HG02884 (cell line): ENCODE data around the gene LRIG2.
"Not testable (repeated sequence)": the region's sequence is repeated elsewhere in the genome, so short reads cannot be mapped to it uniquely, and the experiment has no call there.

Source experiments
- ATAC-seq: cut with Tn5 transposase; IDR thresholded peaks from one replicate; pipeline ENCODE4 v1.9.1; 2021; ENCODE audit warnings: mild to moderate bottlenecking, moderate library complexity; ENCODE audit not compliant: unreplicated experiment

The LRIG2 gene, protein sequence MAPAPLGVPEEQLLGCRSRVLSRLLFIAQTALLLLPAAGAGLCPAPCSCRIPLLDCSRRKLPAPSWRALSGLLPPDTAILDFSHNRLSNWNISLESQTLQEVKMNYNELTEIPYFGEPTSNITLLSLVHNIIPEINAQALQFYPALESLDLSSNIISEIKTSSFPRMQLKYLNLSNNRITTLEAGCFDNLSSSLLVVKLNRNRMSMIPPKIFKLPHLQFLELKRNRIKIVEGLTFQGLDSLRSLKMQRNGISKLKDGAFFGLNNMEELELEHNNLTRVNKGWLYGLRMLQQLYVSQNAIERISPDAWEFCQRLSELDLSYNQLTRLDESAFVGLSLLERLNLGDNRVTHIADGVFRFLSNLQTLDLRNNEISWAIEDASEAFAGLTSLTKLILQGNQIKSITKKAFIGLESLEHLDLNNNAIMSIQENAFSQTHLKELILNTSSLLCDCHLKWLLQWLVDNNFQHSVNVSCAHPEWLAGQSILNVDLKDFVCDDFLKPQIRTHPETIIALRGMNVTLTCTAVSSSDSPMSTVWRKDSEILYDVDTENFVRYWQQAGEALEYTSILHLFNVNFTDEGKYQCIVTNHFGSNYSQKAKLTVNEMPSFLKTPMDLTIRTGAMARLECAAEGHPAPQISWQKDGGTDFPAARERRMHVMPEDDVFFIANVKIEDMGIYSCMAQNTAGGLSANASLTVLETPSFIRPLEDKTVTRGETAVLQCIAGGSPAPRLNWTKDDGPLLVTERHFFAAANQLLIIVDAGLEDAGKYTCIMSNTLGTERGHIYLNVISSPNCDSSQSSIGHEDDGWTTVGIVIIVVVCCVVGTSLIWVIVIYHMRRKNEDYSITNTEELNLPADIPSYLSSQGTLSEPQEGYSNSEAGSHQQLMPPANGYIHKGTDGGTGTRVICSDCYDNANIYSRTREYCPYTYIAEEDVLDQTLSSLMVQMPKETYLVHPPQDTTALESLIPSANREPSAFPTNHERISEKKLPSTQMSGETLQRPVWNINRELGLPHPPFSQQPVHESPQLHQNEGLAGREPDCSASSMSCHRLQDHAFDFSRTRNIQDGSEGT

GRCh38 chr1:113072757-113073478, at the start of gene LRIG2:
TSS of gene LRIG2 (plus strand) at chr1:113073198. CDS start at chr1:113073407, 209 bp downstream.
- peak; percentile 93 for ATAC-seq

- not testable (repeated sequence) for ATAC-seq
Observed at GRCh38 chr1:113023316-113023715, 49.7 kb upstream of the LRIG2 start.

GRCh38 chr1:113027007-113027406, 46.0 kb upstream of the LRIG2 start:
- ATAC-seq, result no peak

GRCh38 chr1:113027449-113027848, 45.5 kb upstream of the LRIG2 start:
- ATAC-seq, result no peak

- ATAC-seq, result no peak
Observed at GRCh38 chr1:113029822-113030221, 43.2 kb upstream of the LRIG2 start.

- ATAC-seq, result no peak
Observed at GRCh38 chr1:113031171-113031933, 41.6 kb upstream of the LRIG2 start.

GRCh38 chr1:113035086-113035485, 37.9 kb upstream of the LRIG2 start:
- no peak for ATAC-seq

DNA sequence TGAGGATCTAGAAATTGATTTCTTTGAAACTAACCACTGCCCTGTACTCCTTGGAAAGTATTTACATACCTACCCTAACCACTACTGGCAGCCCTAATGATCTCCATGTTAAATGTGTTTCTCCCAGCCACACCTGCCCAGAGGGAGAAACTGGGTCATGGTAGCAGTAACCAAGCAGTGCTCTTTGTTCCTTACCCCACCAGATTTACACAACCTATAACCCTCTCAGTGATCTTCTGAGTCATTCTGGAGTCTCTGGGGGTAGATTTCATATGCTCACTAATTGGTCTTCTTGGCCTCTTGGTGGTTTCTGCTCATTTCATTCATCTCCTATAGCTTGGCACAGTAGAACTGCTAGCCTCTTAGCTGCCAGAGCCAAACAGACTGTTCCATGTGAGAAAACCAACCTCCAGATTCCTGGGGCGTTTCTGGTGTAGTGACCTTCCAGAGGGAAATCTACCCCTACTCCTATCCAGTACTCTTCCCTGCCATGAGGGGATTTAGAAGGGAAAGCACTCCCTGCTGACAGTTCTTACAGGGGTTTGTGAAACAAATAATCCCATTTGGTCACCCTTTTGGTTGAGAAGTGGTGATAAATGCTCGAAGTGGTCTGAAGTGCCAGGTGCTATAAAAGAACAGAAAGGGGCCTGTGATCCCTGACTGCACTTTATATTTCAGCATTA, 36.2 kb upstream of the LRIG2 start:
- ATAC-seq, result peak; percentile 68

GRCh38 chr1:113040041-113040440, 33.0 kb upstream of the LRIG2 start:
- no peak for ATAC-seq

DNA sequence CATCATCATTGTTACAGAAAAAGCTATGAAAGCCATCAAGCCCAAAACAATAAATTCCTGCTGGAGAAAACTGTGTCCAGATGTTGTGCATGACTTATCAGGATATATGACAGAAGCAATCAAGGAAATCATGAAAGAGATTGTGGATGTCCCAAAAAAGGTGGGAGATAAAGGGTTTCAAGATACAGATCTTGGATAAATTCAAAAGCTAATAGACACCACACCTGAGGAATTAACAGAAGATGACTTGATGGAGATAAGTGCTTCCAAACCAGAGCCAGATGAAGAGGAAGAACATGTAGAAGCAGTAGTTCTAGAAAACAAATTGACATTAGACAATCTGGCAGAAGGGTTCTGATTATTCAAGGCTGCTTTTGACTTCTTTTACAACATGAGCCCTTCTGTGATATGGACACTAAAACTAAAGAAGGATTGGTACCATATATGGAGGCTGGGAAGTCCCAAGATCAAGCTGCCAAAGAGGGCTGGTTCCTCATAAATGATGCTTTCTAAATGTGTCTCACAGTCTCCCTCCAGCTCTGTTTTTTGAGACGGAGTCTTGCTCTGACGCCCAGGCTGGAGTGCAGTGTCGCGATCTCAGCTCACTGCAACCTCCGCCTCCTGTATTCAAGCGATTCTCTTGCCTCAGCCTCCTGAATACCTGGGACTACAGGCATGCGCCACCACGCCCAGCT, 32.1 kb upstream of the LRIG2 start:
- no peak for ATAC-seq

- ATAC-seq, result no peak
Observed at GRCh38 chr1:113041569-113042284, 31.3 kb upstream of the LRIG2 start.

DNA sequence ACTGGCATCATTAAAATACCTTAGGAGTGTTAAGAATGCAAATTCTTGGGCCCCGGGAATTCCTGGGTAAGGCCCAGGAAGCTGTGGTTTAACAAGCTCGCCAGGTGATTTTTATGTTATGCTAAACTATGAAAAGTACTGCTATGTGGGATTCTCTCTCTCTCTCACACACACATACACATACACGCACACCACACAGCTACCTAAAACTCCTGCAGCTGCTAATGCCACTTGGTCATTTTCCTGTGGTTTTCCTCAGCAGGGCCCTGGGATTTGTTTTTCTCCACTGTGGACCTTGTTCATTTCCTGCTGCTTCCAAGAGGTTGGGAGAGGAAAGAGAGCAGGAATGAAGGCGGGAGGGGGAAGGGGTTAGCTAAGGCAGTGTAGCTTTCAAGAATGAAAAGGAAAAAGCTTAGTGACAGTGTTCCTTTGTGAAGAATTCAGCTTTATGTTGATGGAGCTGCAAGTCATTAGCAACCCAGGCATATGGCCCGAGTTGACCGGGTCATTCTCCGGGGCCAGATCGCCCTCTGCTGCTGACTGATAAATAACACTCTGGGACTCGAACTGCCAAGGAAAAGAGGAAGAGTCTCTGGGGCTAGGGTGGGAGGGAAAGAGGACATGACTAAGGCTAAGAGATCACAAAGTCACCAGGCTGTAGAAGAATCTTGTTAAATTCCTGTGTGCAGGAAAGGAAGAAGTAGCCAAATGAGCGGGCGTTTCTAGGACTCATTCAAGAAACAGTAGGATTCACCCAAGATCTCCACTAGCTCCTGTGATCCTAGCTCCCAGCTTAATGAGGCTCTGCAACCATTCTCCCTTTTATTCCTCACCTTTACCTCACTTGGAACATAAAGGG, 30.5 kb upstream of the LRIG2 start:
- ATAC-seq, result peak; percentile 69

- not testable (repeated sequence) for ATAC-seq
Observed at GRCh38 chr1:113043144-113043488, 29.9 kb upstream of the LRIG2 start.

GRCh38 chr1:113046569-113046968, 26.4 kb upstream of the LRIG2 start:
- no peak for ATAC-seq

DNA sequence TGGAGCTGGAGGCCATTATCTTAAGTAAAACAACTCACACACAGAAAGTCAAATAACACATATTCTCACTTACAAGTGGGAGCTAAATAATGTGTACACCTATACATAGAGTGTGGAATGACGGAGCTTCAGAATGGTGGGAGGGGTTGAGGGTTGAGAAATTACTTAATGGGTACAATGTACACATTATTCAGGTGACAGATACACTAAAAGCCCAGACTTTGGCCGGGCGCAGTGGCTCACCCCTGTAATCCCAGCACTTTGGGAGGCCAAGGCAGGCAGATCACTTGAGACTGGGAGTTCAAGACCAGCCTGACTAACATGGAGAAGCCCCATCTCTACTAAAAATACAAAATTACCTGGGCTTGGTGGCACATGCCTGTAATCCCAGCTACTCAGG, 24.9 kb upstream of the LRIG2 start:
- ATAC-seq, result no peak

DNA sequence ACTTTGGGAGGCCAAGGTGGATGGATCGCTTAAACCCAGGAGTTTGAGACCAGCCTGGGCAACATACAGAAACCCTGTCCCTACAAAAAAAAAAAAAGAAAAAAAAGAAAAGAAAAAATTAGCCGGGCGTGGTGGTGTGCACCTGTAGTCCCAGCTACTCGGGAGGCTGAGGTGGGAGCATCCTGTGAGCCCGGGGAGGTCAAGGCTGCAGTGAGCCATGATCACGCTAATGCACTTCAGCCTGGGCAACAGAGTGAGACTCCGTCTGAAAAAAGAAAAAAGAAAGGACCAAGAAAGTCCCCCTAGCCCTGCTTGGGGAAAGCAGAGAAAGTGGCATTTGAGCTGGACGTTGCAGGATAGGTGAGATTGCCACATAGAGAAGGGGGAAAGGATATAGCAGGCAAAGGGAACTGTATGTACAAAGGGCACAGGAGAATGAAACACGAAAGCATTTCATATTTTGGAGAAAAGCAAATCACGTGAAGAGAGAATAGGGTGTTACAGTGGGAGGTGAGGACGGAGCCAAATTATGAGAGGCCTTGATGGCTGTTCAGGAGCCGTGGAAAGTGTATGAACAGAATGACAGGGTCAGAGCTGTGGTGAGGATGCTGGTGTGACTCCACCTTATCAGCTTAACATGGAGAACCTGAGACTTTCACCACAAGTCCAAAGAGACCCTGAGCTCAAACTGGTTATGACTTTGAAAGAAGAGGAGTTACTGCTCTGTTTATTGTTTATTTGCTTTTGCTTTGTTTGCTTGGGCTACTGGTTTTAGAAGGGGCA, 19.5 kb upstream of the LRIG2 start:
- no peak for ATAC-seq

- no peak for ATAC-seq
Observed at GRCh38 chr1:113055570-113055969, 17.4 kb upstream of the LRIG2 start.
